H7 (cell line): ENCODE data around the gene GABBR2. TPM values are rescaled to one million over a fixed set of nuclear protein-coding genes. Genes with fewer than 3 reads are reported as not detected.

Source experiments
- DNase-seq: peaks from one replicate; pipeline ENCODE4 v3.0.0; 2012
- H3K27me3 ChIP-seq: 2 replicates; pipeline ENCODE4 v1.6.0; 2011; ENCODE audit warnings: mild to moderate bottlenecking, low read length; ENCODE audit not compliant: control insufficient read depth, insufficient read depth
- H3K36me3 ChIP-seq: replicated peaks from 2 replicates; pipeline ENCODE4 v1.5.1; 2011; ENCODE audit warnings: low read length; ENCODE audit not compliant: control insufficient read depth, insufficient read depth
- H3K4me3 ChIP-seq: 2 replicates; pipeline ENCODE4 v1.5.1; 2011; ENCODE audit warnings: low read depth, mild to moderate bottlenecking, control low read depth, low read length, moderate library complexity; ENCODE audit not compliant: insufficient read depth
- total RNA-seq: library from RNA; depleted of rRNA; stranded (reverse); fragments of >200 nt; shearing (Covaris generic); gene quantifications from 2 replicates; pipeline ENCODE4 v1.2.3, GENCODE V29; 2014

Gene GABBR2
- total RNA-seq, 1 experiment from 2014 or later: 0.66 TPM

GRCh38 chr9:98256756-98257155, 452.0 kb downstream of the GABBR2 start:
- peak; percentile 33 for DNase-seq
- no peaks in the 10 kb centered on the region for H3K36me3 ChIP-seq
- no peaks in the 10 kb centered on the region for H3K27me3 ChIP-seq
- H3K4me3 ChIP-seq: peak overlapping the region; percentile 80

- H3K36me3 ChIP-seq: no peaks in the 10 kb centered on the region
- H3K4me3 ChIP-seq: peak within 1 kb of the TSS; percentile 80
- no peaks in the 10 kb centered on the region for H3K27me3 ChIP-seq
- peak; percentile 99 for DNase-seq
These were observed 453.0 kb downstream of the GABBR2 start, which contains the start of gene TBC1D2 for GRCh38 chr9:98255578-98256296. TBC1D2 (minus strand) TSS chr9:98255649; CDS start chr9:98255541, 108 bp downstream.

GRCh38 chr9:98255061-98255577, 453.6 kb downstream of the GABBR2 start:
- no peaks in the 10 kb centered on the region for H3K27me3 ChIP-seq
- H3K4me3 ChIP-seq: peak overlapping the region; percentile 80
- peaks cover 1% of the 10 kb centered on the region; the same call in 1 of the 2 replicates for H3K36me3 ChIP-seq
- no peak for DNase-seq

- H3K36me3 ChIP-seq: peaks cover 1% of the 10 kb centered on the region; the same call in 1 of the 2 replicates
- no peak for DNase-seq
- no peaks in the 10 kb centered on the region for H3K27me3 ChIP-seq
- peak overlapping the region; percentile 80 for H3K4me3 ChIP-seq
These were observed 454.3 kb downstream of the GABBR2 start for GRCh38 chr9:98254228-98255060.

GRCh38 chr9:98253565-98253964, 455.2 kb downstream of the GABBR2 start:
- no peak overlapping the region for H3K4me3 ChIP-seq
- H3K36me3 ChIP-seq: peaks cover 1% of the 10 kb centered on the region; the same call in 1 of the 2 replicates
- H3K27me3 ChIP-seq: no peaks in the 10 kb centered on the region
- no peak for DNase-seq

GRCh38 chr9:98251551-98251950, 457.2 kb downstream of the GABBR2 start:
- no peak for DNase-seq
- Histone ChIP-seq H3K36me3 (peaks cover 1% of the 10 kb centered on the region), H3K4me3 (no peak overlapping the region), H3K27me3 (no peaks in the 10 kb centered on the region)

- H3K4me3 ChIP-seq: no peak overlapping the region
These were observed 459.0 kb downstream of the GABBR2 start for GRCh38 chr9:98249771-98250170.

GRCh38 chr9:98248737-98249474, 459.8 kb downstream of the GABBR2 start:
- Histone ChIP-seq H3K4me3 (no peak overlapping the region), H3K36me3 (peaks cover 1% of the 10 kb centered on the region), H3K27me3 (no peaks in the 10 kb centered on the region)
- DNase-seq: no peak

More at GRCh38 chr9:98249771-98250170, 459.0 kb downstream of the GABBR2 start:
- no peaks in the 10 kb centered on the region for H3K27me3 ChIP-seq
- DNase-seq: no peak
- H3K36me3 ChIP-seq: peaks cover 1% of the 10 kb centered on the region

GRCh38 chr9:98247831-98248657, 460.7 kb downstream of the GABBR2 start:
- peaks cover 1% of the 10 kb centered on the region for H3K36me3 ChIP-seq
- DNase-seq: no peak

GRCh38 chr9:98242426-98242825, 466.3 kb downstream of the GABBR2 start:
- Histone ChIP-seq H3K27me3 (no peaks in the 10 kb centered on the region), H3K36me3 (no peaks in the 10 kb centered on the region), H3K4me3 (no peak overlapping the region)
- no peak for DNase-seq

More at GRCh38 chr9:98247831-98248657, 460.7 kb downstream of the GABBR2 start:
- Histone ChIP-seq H3K27me3 (no peaks in the 10 kb centered on the region), H3K4me3 (no peak overlapping the region)

GRCh38 chr9:98241357-98242300, 467.1 kb downstream of the GABBR2 start:
- DNase-seq: peak; percentile 69
- Histone ChIP-seq H3K4me3 (no peak overlapping the region), H3K36me3 (no peaks in the 10 kb centered on the region), H3K27me3 (no peaks in the 10 kb centered on the region)

GRCh38 chr9:98240475-98240874, 468.3 kb downstream of the GABBR2 start:
- no peaks in the 10 kb centered on the region for H3K36me3 ChIP-seq
- no peak overlapping the region for H3K4me3 ChIP-seq
- no peak for DNase-seq
- no peaks in the 10 kb centered on the region for H3K27me3 ChIP-seq
